Measurements from ENCODE around the gene KCTD13. TPM values are rescaled to one million over a fixed set of nuclear protein-coding genes. Genes with fewer than 3 reads are reported as not detected.
"Not testable (repeated sequence)": the region's sequence is repeated elsewhere in the genome, so short reads cannot be mapped to it uniquely, and the experiment has no call there.

KCTD13 gene
- total and polyA plus RNA-seq, 5 experiments from 2014 or later: 5.4 to 75.9 (median 10.0) TPM

DNA sequence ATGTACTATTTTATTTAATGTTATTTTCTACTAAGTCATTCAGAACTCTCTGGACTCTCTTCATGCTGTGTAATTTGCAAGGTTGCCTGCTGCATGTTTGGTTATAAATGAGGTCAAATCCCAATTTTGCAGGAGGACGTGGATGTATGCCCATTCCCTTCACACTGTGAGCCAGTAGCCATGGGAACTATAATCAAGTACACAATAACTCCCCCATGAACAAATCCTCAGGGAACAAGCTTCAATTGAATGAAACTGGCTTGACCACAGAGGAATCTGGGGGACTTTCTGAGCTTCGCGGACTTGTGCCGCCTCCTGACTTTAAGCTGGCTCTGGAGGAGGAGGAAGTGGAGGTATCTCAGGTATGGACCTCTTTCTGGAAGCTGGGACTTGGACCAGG lies 14.6 kb upstream of the KCTD13 start:
- DNase-seq: no peak
- Mint-ChIP-seq H3K4me1 (peaks cover 0 to 7% (median 2%) of the 10 kb centered on the region in 4 donors), H3K36me3 (no peaks in the 10 kb centered on the region), H3K9me3 (no peaks in the 10 kb centered on the region), H3K27ac (no peak overlapping the region), H3K4me3 (no peak overlapping the region), H3K27me3 (peaks cover 0 to 6% (median 3%) of the 10 kb centered on the region in 5 donors)
- ATAC-seq: no peak
- POLR2A ChIA-PET: no interaction called here

DNA sequence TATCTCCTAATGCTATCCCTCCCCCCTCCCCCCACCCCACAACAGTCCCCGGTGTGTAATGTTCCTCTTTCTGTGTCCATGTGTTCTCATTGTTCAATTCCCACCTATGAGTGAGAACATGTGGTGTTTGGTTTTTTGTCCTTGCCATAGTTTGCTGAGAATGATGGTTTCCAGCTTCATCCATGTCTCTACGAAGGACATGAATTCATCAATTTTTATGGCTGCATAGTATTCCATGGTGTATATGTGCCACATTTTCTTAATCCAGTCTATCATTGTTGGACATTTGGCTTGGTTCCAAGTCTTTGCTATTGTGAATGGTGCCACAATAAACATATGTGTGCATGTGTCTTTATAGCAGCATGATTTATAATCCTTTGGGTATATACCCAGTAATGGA lies 5.7 kb upstream of the KCTD13 start:
- ATAC-seq, H3K27ac Mint-ChIP-seq, DNase-seq, POLR2A ChIA-PET, H3K27me3 Mint-ChIP-seq, H3K4me3 Mint-ChIP-seq, H3K4me1 Mint-ChIP-seq, H3K9me3 Mint-ChIP-seq, H3K36me3 Mint-ChIP-seq: not testable (repeated sequence)

DNA sequence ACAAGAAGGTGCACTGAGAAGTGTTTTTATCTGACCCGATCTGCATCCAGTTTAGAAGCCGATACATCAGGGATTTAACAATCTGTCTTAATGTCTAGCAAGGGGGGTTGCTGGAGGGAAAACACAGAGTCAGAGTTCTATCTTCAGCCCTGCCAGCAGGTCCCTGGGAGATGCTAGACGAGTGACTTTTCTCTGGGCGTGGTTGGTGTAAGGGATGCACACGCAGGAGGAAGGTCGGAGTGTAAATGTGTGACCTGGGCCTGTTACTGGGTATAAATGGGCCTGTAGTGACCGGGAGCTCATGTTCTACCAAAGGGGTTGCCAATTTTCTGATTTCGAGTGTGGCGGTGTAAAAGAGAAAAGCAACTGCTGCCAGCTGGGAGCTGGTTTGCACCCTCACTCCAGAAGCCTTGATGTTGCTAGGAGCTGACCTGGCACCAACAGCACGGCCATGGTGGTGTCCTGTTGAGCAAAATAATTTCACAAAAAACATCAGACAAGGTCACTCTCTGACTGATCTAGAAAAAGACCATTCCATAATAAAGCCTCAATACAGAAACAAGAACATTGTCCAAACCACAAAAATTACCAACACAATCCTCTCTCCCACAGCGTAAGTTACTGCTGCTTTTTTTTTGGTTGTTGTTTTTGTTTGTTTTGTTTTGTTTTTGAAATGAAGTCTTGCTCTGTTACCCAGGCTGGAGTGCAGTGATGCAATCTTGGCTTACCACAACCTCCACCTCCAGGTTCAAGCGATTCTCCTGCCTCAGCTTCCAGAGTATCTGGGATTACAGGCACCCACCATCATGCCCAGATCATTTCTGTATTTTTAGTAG lies 1.3 kb upstream of the KCTD13 start:
- Mint-ChIP-seq H3K36me3 (peaks cover 0 to 9% (median 0%) of the 10 kb centered on the region in 3 donors), H3K27me3 (no peaks in the 10 kb centered on the region), H3K4me3 (peak overlapping the region; percentile 90 to 97 (median 94)), H3K9me3 (no peaks in the 10 kb centered on the region), H3K4me1 (peaks cover 13 to 40% (median 35%) of the 10 kb centered on the region in 4 donors), H3K27ac (peak overlapping the region in 9 of 10 donors; percentile 42 to 98 (median 97))
- no peak for DNase-seq
- no peak for ATAC-seq
- POLR2A ChIA-PET: interaction anchor here (0.6 to 4.4 kb wide), 11 partner anchors 12 to 232 kb away, joined by 3 to 39 read pairs (median 8); partner anchors contain the start of genes ALDOA, ASPHD1, CDIPT and HIRIP3

DNA sequence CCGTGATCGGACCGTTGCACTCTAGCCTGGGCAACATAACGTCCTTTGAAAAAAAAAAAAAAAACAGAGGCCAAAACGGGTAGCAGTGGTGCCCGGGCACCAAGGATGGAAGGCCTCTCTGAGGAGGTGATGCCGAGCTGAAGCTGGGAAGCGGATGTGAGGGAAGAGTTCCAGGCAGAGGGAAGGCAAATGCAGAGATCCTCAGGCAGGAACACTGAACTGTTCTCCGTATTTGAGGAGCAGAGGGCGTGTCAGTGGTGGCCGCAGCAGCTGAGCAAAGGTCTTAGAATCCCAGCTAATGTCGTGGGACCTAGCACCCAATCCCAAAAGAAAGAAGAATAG lies 656 bp upstream of the KCTD13 start:
- POLR2A ChIA-PET: interaction anchor here (0.6 to 4.4 kb wide), 20 partner anchors 10 to 231 kb away, joined by 3 to 39 read pairs (median 6); partner anchors contain the start of genes ALDOA, ASPHD1, CDIPT and HIRIP3
- Mint-ChIP-seq H3K27ac (peak overlapping the region; percentile 90 to 98 (median 97)), H3K36me3 (peaks cover 0 to 14% (median 0%) of the 10 kb centered on the region in 3 donors), H3K4me3 (peak overlapping the region; percentile 90 to 97 (median 94)), H3K4me1 (peaks cover 13 to 40% (median 36%) of the 10 kb centered on the region in 4 donors), H3K9me3 (no peaks in the 10 kb centered on the region), H3K27me3 (no peaks in the 10 kb centered on the region)
- no peak for ATAC-seq
- peak in 1 of 10 donors; percentile 3 for DNase-seq

DNA sequence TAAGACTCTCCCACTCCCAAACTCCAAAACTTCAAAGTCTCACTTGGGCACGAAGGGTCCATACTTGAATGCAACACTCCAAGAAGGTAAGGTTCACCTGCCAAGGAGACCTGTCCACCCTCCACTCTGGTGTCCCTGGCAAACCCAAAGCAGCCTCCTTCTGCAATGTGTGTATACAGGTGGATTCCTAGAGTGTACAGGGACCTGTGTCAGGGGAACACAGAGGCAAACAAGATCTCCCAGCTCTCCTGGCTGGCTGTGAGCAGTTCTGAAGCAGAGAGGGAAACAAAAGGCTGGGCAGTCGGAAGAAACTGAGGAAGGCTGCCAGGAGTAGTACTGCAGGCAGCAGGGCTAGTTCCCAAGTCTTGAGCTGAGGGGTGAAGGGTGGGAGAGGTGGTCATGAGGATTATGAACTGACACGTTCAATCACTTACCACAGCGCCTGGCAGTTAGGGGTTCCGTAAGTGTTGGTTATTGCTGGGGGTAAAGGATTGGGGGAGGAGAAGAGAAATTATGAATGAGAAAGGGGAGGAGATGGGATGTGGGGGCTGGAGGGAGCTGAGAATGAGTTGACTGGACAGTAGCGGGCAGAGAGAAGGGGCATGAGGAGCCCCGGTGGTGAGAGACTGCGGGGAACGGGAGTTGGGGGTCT lies 795 bp downstream of the KCTD13 start:
- ATAC-seq (no peak), DNase-seq (no peak)
- H3K9me3 Mint-ChIP-seq: no peaks in the 10 kb centered on the region
- H3K36me3 Mint-ChIP-seq: peaks cover 0 to 28% (median 4%) of the 10 kb centered on the region in 3 donors
- H3K4me1 Mint-ChIP-seq: peaks cover 20 to 53% (median 45%) of the 10 kb centered on the region in 4 donors
- no peaks in the 10 kb centered on the region for H3K27me3 Mint-ChIP-seq
- peak overlapping the region; percentile 70 to 98 (median 91) for H3K27ac Mint-ChIP-seq
- peak overlapping the region; percentile 89 to 96 (median 92) for H3K4me3 Mint-ChIP-seq
- POLR2A ChIA-PET: interaction anchor here (0.5 to 4.4 kb wide), 22 partner anchors 9 to 937 kb away, joined by 3 to 39 read pairs (median 5); partner anchors contain the start of genes ALDOA, ASPHD1, HIRIP3 and INO80E

DNA sequence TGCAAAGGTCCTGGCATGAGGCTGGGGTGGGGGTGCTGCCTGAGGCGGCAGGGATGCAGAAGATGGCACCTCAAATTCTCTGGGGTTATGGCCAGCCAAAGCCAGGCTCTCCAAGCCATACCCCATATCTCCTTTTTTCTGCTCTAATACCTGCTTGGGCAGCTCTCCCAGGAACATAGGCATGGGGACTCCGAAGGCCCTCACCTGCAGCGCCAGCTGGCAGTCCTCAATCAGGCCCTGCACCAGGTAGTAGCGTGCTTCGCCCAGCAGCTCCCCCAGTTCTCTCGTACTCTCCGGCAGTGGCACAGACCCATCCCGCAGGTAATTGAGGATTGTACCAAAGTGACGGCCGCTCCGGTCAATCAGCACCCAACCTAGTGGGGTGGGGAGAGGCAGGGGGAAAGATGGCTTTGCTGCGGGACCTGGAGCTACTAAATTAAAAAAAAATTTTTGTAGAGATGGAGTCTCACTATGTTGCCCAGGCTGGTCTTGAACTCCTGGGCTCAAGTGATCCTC lies 3.0 kb downstream of the KCTD13 start:
- Mint-ChIP-seq H3K4me1 (peaks cover 20 to 58% (median 46%) of the 10 kb centered on the region in 4 donors), H3K36me3 (peaks cover 0 to 44% (median 5%) of the 10 kb centered on the region in 3 donors), H3K9me3 (no peaks in the 10 kb centered on the region), H3K4me3 (peak overlapping the region in 4 of 10 donors; percentile 26 to 65 (median 53)), H3K27me3 (no peaks in the 10 kb centered on the region), H3K27ac (peak overlapping the region in 1 of 10 donors; percentile 36)
- ATAC-seq (no peak), DNase-seq (no peak)
- POLR2A ChIA-PET: interaction anchor here (0.7 to 0.9 kb wide), 2 partner anchors 36 to 115 kb away, joined by 3 read pairs; no protein-coding TSS in a partner anchor

DNA sequence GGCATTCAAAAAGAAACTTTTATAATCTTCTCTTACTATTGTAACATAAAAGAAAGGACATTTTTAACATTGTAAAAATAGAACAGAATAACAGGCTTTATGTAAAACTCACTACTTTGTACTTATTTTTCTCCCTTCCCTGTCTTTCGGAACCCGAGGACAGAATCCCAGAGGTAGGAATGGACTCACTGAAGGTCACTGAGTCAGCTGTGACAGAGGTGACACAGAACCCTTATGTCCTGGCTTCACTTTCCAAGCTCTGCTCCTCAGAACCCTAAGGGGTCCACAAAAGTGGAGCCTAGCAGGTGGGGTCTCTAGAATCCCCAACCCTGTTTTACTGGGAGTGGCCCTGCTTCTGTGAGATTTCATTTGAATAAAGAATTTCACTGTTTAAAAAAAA lies 3.7 kb downstream of the KCTD13 start:
- Mint-ChIP-seq H3K27me3 (no peaks in the 10 kb centered on the region), H3K36me3 (peaks cover 0 to 51% (median 5%) of the 10 kb centered on the region in 3 donors), H3K4me1 (peaks cover 20 to 57% (median 44%) of the 10 kb centered on the region in 4 donors), H3K4me3 (peak overlapping the region in 2 of 10 donors; percentile 1 to 58), H3K9me3 (no peaks in the 10 kb centered on the region), H3K27ac (peak overlapping the region in 1 of 10 donors; percentile 29)
- POLR2A ChIA-PET: interaction anchor here (0.9 kb wide), 1 partner anchor 115 kb away, joined by 3 read pairs; no protein-coding TSS in a partner anchor
- ATAC-seq: no peak
- DNase-seq: no peak

DNA sequence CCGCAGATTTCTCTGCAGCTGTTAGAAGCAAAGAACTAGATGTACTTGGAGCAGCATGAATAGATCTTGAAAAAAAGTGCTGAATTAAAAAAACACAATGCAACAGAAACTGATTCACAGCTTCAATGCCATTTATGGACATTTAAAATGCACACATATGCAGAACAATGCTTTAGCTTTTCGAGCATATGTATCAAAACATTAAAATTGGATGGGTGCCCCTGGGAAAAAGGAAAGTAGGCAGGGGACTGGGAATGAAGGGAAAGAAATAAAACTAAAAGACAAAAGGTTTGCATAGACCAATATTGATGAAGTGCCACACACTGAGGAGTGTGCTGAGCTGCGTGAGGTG lies 5.0 kb downstream of the KCTD13 start:
- Mint-ChIP-seq H3K27ac (peak overlapping the region in 4 of 10 donors; percentile 25 to 49 (median 28)), H3K4me1 (peaks cover 16 to 46% (median 32%) of the 10 kb centered on the region in 4 donors), H3K9me3 (no peaks in the 10 kb centered on the region), H3K27me3 (no peaks in the 10 kb centered on the region), H3K4me3 (peak overlapping the region in 1 of 10 donors; percentile 40), H3K36me3 (peaks cover 0 to 61% (median 5%) of the 10 kb centered on the region in 3 donors)
- no peak for DNase-seq
- ATAC-seq: no peak
- POLR2A ChIA-PET: interaction anchor here (0.5 kb wide), 1 partner anchor 32 kb away, joined by 3 read pairs; no protein-coding TSS in a partner anchor

DNA sequence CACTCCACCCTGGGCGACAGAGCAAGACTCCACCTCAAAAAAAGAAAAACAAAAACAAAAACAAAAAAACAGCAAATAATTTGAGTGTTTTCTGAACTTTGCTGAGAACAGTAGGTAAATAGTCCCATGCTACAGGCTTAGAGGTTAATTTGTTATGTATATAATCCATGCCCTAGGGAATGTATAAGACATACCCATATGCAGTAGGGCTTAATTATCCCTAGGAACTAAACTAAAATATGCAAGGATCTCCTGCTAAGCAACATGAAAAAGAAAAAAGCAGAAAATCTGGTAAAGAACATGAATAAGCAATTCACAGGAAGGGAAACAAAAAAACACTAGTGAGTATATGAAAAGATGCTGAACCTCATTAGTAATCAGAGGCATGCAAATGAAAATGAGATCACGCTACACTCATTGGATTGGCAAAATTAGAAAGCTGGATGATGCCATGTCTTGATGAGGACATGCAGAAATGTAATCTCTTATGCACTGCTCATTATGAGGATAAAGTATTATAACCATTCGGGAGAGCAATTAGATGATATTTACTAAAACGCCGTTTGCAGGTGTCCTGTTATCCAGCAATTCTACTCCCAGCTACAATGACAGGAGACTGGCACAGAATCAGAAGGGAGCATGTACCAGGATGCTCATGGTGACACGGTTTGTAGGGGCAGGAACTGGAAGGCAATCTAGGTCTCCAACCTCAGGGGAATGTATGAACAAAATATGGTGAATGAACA lies 5.6 kb downstream of the KCTD13 start:
- Mint-ChIP-seq H3K27ac (peak overlapping the region in 3 of 10 donors; percentile 25 to 49 (median 26)), H3K4me1 (peaks cover 15 to 44% (median 29%) of the 10 kb centered on the region in 4 donors), H3K4me3 (no peak overlapping the region), H3K27me3 (no peaks in the 10 kb centered on the region), H3K36me3 (peaks cover 0 to 66% (median 5%) of the 10 kb centered on the region in 3 donors), H3K9me3 (no peaks in the 10 kb centered on the region)
- POLR2A ChIA-PET: interaction anchor here (0.5 kb wide), 1 partner anchor 33 kb away, joined by 3 read pairs; no protein-coding TSS in a partner anchor
- ATAC-seq (no peak), DNase-seq (no peak)

DNA sequence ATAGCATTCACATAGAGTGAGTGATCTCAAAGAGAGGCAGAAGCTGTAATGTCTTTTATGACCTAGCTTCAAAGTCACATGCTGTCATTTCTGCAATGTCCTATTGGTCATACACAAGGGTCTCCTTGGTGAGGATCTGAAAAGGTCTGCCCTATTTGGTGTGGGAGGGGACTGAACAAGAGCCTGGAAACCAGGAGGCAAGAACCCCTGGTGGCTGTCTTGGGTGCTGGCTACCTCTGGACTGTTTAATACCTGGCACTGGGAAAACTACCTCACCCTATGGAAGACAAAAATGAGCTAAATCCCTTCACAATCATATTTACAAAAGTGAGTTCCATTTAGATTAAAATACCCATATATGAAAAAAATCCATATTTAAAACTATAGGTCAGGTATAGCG lies 9.0 kb downstream of the KCTD13 start:
- peaks cover 0 to 79% (median 7%) of the 10 kb centered on the region in 3 donors for H3K36me3 Mint-ChIP-seq
- H3K4me1 Mint-ChIP-seq: peaks cover 7 to 19% (median 12%) of the 10 kb centered on the region in 4 donors
- H3K9me3 Mint-ChIP-seq: no peaks in the 10 kb centered on the region
- DNase-seq: no peak
- POLR2A ChIA-PET: interaction anchor here (1.0 to 1.3 kb wide), 2 partner anchors 9 to 43 kb away, joined by 3 read pairs; partner anchors contain the start of gene KCTD13
- no peaks in the 10 kb centered on the region for H3K27me3 Mint-ChIP-seq
- peak overlapping the region in 3 of 10 donors; percentile 24 to 29 (median 24) for H3K27ac Mint-ChIP-seq
- H3K4me3 Mint-ChIP-seq: no peak overlapping the region
- ATAC-seq: no peak

DNA sequence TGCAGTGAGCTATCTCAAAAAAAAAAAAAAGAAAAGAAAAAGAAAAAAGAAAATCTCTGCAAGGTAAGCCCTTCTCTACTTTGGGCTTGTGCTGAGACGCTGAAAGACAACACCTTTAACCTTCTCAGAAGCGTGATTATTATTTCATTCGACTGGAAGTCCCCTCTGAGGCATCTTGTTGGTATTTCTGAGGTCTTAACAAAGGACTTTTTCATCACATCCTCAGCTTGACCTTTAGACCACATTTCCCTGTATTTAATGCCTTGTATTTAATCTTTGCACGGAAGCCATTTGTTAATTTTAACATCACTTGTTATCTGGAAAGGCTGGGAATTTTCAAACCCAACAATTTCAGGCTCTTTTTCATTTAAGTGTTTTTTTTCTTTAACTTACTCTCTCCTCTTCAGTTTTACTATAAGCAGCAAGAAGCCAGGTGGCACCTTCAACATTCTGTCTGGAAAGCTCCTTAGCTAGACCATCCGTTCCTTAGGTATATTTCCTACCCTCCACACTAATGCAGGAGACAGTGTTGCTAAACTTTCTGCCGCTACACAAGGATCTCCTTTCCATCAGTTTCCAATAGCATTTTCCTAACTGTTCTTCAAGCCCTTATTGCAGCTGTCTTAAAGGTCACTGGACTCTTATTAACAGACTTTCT lies 10.3 kb downstream of the KCTD13 start:
- DNase-seq (no peak), ATAC-seq (no peak)
- Mint-ChIP-seq H3K27ac (peak overlapping the region in 6 of 10 donors; percentile 8 to 61 (median 50)), H3K36me3 (peaks cover 0 to 68% (median 5%) of the 10 kb centered on the region in 3 donors), H3K4me1 (peaks cover 4 to 10% (median 6%) of the 10 kb centered on the region in 4 donors), H3K4me3 (no peak overlapping the region), H3K9me3 (no peaks in the 10 kb centered on the region), H3K27me3 (no peaks in the 10 kb centered on the region)
- POLR2A ChIA-PET: interaction anchor here (0.9 to 1.3 kb wide), 3 partner anchors 10 to 109 kb away, joined by 3 to 6 read pairs (median 3); partner anchors contain the start of genes KCTD13 and MAZ
